T-helper 2 cell treated with Interferon-gamma antibody and Interleukin-4, amounts not matched to agents 5 μg/mL and 100 μg/mL, for 36 hours (primary cell): ENCODE measurements around the gene SWT1.

ENCODE experiments used
- DNase-seq: peaks from one replicate; pipeline ENCODE4 v3.0.0; 2021; ENCODE audit warnings: low spot score
- H3K27ac Mint-ChIP-seq: one replicate; pipeline ENCODE4 v1.8.0; 2021; ENCODE audit warnings: mild to moderate bottlenecking, mixed read lengths
- H3K27me3 Mint-ChIP-seq: one replicate; pipeline ENCODE4 v1.8.0; 2021; ENCODE audit warnings: low read depth, mixed read lengths
- H3K36me3 Mint-ChIP-seq: one replicate; pipeline ENCODE4 v1.8.0; 2021; ENCODE audit warnings: low read depth, mixed read lengths
- H3K4me1 Mint-ChIP-seq: one replicate; pipeline ENCODE4 v1.8.0; 2021; ENCODE audit warnings: low read depth, mixed read lengths
- H3K4me3 Mint-ChIP-seq: one replicate; pipeline ENCODE4 v1.8.0; 2022; ENCODE audit warnings: mild to moderate bottlenecking, moderate library complexity, mixed read lengths
- H3K9me3 Mint-ChIP-seq: one replicate; pipeline ENCODE4 v1.8.0; 2021; ENCODE audit warnings: mixed read lengths

Gene SWT1

DNA sequence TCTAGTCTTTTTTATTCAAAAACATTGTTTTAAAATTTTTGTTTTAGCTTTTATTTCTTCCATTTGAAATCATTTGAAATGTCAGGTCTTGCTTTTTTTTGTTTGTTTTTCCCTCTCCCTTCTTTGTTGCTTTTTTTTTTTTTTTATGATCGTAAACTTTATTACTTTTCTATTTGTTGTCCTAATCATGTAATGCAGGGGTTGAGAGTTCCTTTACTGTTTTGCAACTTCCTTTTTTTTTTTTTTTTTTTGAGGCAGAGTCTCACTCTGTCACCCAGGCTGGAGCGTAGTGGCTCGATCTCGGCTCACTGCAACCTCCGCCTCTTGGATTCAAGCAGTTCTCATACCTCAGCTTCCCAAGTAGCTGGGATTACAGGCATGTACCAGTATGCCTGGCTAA is 135.3 kb downstream of the SWT1 start:
- peaks cover 20% of the 10 kb centered on the region for H3K4me1 Mint-ChIP-seq
- peaks cover 60% of the 10 kb centered on the region for H3K36me3 Mint-ChIP-seq
- H3K4me3 Mint-ChIP-seq = no peak overlapping the region
- no peaks in the 10 kb centered on the region for H3K27me3 Mint-ChIP-seq
- H3K27ac Mint-ChIP-seq = no peak overlapping the region
- peaks cover 6% of the 10 kb centered on the region for H3K9me3 Mint-ChIP-seq
- DNase-seq = no peak

DNA sequence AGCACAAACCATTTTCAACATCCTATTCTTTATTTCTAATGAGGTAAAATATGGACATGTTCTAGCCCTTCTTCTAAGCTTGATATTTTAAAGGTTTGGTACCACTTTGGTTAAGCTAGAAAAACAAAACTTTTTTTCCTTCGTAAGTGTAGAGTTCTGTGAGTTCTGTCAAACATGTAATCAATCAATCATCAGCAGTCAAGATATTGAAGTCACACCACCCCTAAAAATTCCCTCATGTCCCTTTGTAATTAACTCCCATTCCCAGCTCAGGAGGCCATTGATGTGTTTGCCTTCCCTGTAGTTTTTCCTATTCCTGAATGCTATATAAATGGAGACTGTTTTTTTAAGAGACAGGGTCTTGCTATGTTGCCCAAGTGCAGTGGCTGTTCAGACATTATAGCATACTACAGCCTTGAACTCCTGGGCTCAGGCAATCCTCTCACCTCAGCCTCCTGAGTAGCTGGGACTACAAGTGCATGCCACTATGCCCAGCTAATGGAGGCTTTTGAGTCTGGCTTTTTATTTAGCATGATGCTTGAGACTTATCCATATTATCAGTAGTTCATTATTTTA is 137.1 kb downstream of the SWT1 start:
- H3K36me3 Mint-ChIP-seq = peaks cover 65% of the 10 kb centered on the region
- peak overlapping the region; percentile 60 for H3K27ac Mint-ChIP-seq

DNA sequence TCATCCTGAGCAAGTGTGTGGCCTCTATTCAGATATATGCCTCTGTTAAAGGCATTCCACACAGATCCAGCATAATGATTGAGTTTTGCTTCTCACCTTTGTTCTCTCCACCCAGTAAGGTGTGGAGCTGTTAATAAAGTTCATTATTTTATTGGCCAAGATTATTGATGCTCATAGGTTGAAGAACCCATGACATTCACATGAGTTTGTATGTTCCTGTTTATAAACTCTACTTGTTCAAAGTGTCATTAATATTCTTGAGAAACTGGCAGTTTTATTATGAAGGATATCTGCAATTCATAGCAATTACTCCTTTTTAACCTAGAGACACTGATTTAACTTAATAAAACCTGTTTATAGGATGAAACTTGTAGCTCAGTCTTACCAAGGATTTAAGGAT is 138.1 kb downstream of the SWT1 start:
- peaks cover 64% of the 10 kb centered on the region for H3K36me3 Mint-ChIP-seq
- no peak overlapping the region for H3K4me3 Mint-ChIP-seq
- no peaks in the 10 kb centered on the region for H3K27me3 Mint-ChIP-seq
- peaks cover 5% of the 10 kb centered on the region for H3K4me1 Mint-ChIP-seq
- H3K9me3 Mint-ChIP-seq = no peaks in the 10 kb centered on the region
- H3K27ac Mint-ChIP-seq = no peak overlapping the region
- no peak for DNase-seq

More for the DNA sequence above, 137.1 kb downstream of the SWT1 start:
- Mint-ChIP-seq H3K4me1 (peaks cover 10% of the 10 kb centered on the region), H3K27me3 (no peaks in the 10 kb centered on the region), H3K9me3 (peaks cover 6% of the 10 kb centered on the region), H3K4me3 (no peak overlapping the region)
- DNase-seq = no peak

DNA sequence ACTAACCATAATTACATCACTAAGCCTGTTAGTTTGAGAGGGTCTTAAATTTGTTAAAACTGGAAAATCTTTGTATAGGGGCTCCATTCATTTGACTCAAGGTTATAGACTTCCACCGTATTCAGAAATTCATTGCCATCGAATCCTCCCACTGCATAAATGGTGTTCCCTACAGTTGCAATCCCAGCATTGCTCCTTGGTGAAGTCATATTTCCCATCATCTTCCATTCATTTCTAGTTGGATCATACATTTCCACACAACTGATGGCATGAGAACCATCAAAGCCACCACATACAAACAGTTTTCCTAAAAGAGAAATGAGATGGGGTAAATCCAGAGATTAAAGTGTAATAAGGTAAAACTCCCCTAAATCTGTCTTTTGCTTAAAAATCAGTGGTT is 141.0 kb downstream of the SWT1 start:
- no peak for DNase-seq
- no peaks in the 10 kb centered on the region for H3K27me3 Mint-ChIP-seq
- peaks cover 70% of the 10 kb centered on the region for H3K36me3 Mint-ChIP-seq
- H3K4me1 Mint-ChIP-seq = peaks cover 2% of the 10 kb centered on the region
- H3K4me3 Mint-ChIP-seq = no peak overlapping the region
- H3K27ac Mint-ChIP-seq = no peak overlapping the region
- no peaks in the 10 kb centered on the region for H3K9me3 Mint-ChIP-seq

- H3K36me3 Mint-ChIP-seq = peaks cover 72% of the 10 kb centered on the region
- H3K9me3 Mint-ChIP-seq = no peaks in the 10 kb centered on the region
- DNase-seq = no peak
- no peak overlapping the region for H3K4me3 Mint-ChIP-seq
- H3K27ac Mint-ChIP-seq = no peak overlapping the region
- H3K4me1 Mint-ChIP-seq = peaks cover 2% of the 10 kb centered on the region
- H3K27me3 Mint-ChIP-seq = no peaks in the 10 kb centered on the region
These were observed 143.2 kb downstream of the SWT1 start for GRCh38 chr1:185300152-185300551.

DNA sequence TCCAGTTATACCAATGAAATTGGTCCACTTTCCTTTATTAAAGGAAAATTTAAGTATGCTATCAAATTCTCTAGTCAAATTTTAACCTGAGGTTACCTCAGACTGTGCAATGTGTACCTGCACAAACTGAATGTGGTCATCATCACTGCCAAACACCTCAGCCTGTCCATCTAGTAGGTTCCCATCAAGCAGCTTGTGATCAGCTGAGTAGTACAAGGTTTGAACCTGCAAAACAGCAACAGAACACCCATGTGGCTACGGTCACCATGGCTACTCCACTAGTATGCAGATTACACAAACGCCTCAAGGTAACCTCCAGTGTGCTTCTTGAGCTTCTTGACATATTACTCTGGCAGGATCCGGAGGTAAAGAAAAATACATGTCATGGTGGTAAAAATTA is 148.5 kb downstream of the SWT1 start:
- H3K4me3 Mint-ChIP-seq = no peak overlapping the region
- peaks cover 13% of the 10 kb centered on the region for H3K4me1 Mint-ChIP-seq
- peaks cover 66% of the 10 kb centered on the region for H3K36me3 Mint-ChIP-seq
- DNase-seq = no peak
- peak overlapping the region; percentile 15 for H3K27ac Mint-ChIP-seq
- no peaks in the 10 kb centered on the region for H3K27me3 Mint-ChIP-seq
- H3K9me3 Mint-ChIP-seq = no peaks in the 10 kb centered on the region

DNA sequence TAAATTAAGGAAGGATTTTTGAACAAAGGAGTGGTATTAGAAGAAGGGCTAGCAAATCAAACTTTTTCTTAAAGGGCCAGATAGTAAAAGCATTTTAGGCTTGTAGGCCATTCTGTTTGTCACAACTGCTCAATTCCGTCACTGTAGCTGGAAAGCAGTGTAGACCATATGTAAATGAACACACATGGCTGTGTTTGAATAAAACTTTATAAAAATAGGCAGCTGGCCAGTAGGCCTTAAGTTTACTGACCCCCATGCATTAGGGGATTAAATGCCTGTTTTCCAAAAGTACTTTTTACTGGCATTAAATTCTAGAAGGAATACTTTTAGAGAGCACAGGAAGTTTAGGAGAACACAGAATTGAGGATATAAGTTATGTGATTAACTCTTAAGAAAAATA is 151.2 kb downstream of the SWT1 start:
- no peaks in the 10 kb centered on the region for H3K27me3 Mint-ChIP-seq
- no peaks in the 10 kb centered on the region for H3K9me3 Mint-ChIP-seq
- DNase-seq = no peak
- no peak overlapping the region for H3K4me3 Mint-ChIP-seq
- H3K4me1 Mint-ChIP-seq = peaks cover 30% of the 10 kb centered on the region
- peaks cover 66% of the 10 kb centered on the region for H3K36me3 Mint-ChIP-seq
- no peak overlapping the region for H3K27ac Mint-ChIP-seq

- H3K27me3 Mint-ChIP-seq = no peaks in the 10 kb centered on the region
- H3K4me3 Mint-ChIP-seq = no peak overlapping the region
- no peak for DNase-seq
- no peak overlapping the region for H3K27ac Mint-ChIP-seq
- H3K36me3 Mint-ChIP-seq = peaks cover 65% of the 10 kb centered on the region
- no peaks in the 10 kb centered on the region for H3K9me3 Mint-ChIP-seq
- peaks cover 42% of the 10 kb centered on the region for H3K4me1 Mint-ChIP-seq
These were observed 152.6 kb downstream of the SWT1 start for GRCh38 chr1:185309566-185309965.

DNA sequence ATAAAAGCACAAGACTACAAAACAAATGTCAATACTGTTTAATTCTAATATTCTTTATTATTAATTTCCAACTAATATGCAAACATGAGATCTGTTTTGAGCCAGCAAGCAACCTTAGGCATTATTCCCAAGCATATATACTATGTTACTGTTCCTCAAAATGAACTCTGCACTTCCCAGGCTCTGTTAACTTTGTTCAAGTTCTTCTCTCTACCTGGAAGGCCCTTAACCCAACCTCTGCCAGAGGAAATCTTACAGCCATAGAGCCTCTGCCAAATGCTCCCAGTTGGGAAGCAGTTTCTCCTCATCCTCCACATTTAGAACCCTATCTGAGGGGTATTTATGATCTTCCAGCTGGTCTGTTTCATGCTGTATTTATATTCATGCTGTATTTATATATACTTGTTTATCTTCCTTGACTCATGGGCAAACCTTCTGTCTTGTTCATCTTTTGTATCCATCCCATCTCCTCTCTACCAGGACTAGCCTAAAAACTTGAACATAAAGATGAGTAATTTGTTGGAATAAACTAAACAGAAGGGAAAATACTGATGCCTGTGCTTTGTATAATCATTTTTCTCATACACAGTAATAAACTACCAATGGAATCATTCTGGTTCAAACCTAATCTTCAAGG is 154.7 kb downstream of the SWT1 start:
- Mint-ChIP-seq H3K36me3 (peaks cover 59% of the 10 kb centered on the region), H3K4me3 (peak overlapping the region; percentile 99), H3K9me3 (no peaks in the 10 kb centered on the region), H3K4me1 (peaks cover 48% of the 10 kb centered on the region), H3K27me3 (no peaks in the 10 kb centered on the region), H3K27ac (peak overlapping the region; percentile 67)
- DNase-seq = no peak

DNA sequence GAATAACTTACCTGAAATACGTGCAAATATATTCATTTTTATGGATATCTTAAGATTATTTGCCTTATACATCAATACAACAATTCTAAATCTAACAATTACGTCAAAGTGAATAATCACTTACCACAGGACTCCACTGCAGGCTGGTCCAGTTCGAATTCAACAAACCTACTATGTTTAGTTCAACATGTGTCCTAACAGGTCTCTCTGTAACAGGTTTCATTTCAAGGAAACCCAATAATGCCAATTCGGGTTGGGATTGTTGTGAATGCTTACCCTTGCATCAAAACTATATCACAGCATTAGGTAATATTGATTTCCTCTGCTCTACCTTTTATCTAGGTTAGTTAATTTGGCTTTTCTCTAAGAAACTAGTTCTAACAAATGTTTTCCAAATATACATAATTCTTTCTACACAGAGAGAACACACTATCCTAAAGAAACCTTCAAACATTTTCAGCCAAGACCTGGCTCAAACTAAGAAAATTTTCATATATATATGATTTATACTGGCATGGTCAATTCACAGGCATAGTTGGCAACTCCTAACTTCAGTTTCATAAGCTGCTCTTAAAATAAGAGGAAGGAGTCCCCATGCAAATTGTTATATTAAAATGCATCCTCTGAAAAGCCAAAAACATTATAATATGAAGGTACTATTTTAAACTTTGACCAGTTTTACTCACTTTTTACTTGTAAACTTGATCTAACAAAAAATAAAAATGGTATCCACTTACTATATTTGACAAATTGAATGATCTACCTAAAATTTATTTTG is 155.6 kb downstream of the SWT1 start:
- H3K9me3 Mint-ChIP-seq = no peaks in the 10 kb centered on the region
- H3K36me3 Mint-ChIP-seq = peaks cover 52% of the 10 kb centered on the region
- H3K27me3 Mint-ChIP-seq = no peaks in the 10 kb centered on the region
- peak overlapping the region; percentile 99 for H3K4me3 Mint-ChIP-seq
- H3K4me1 Mint-ChIP-seq = peaks cover 49% of the 10 kb centered on the region
- peak overlapping the region; percentile 67 for H3K27ac Mint-ChIP-seq
- DNase-seq = no peak

GRCh38 chr1:185314411-185314810 is 157.4 kb downstream of the SWT1 start:
- peaks cover 44% of the 10 kb centered on the region for H3K36me3 Mint-ChIP-seq
- DNase-seq = no peak
- no peaks in the 10 kb centered on the region for H3K9me3 Mint-ChIP-seq
- H3K27ac Mint-ChIP-seq = peak overlapping the region; percentile 12
- H3K27me3 Mint-ChIP-seq = no peaks in the 10 kb centered on the region
- H3K4me1 Mint-ChIP-seq = peaks cover 59% of the 10 kb centered on the region
- H3K4me3 Mint-ChIP-seq = peak overlapping the region; percentile 99

- H3K4me3 Mint-ChIP-seq = peak overlapping the region; percentile 99
- peaks cover 45% of the 10 kb centered on the region for H3K36me3 Mint-ChIP-seq
- peaks cover 59% of the 10 kb centered on the region for H3K4me1 Mint-ChIP-seq
- H3K27ac Mint-ChIP-seq = peak overlapping the region; percentile 97
- H3K9me3 Mint-ChIP-seq = no peaks in the 10 kb centered on the region
- DNase-seq = no peak
- H3K27me3 Mint-ChIP-seq = no peaks in the 10 kb centered on the region
These were observed 158.6 kb downstream of the SWT1 start for GRCh38 chr1:185315445-185316071.

DNA sequence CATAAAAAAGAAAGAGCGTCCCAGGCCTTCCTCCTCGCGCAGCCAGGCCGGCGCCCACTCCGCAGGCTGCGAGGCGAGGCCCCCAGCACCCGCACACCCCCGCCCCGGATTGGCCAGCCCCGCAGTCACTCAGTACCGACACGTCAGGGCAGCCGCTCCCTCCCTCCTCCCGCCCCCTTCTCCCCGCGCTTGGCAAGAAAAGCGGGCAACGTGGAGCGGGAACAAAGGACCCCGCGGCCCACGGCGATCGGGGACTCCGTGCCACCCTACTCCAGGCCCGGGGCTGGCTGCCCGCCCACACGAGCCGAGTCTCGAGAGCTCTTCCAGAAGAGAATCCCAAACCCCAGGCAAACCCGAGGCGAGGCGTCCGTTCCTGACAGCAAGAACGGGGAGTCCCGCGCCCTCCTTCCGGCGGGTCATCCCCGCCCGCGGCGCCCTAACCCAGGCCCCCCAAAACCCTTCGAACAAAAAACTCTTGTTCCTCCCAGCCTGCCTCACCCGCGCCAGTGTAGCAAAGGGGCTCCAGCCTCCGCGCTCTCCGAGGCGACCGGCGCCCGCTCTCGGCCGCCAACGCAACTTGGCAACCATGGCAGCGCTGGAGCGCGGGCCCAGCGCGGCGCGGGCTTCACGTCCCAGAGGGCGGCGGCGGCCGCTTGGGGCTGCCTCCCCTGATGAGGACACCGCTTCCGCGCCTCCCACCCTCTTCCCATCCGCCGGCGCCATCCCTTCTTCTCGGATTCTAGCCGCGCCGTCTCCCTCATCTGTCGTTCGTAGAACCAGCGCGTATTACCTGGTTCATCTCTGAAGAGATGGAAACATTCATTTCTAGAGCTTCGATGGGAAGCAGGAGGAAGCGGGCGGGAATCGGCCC is 159.4 kb downstream of the SWT1 start:
- Mint-ChIP-seq H3K4me1 (peaks cover 56% of the 10 kb centered on the region), H3K27ac (peak overlapping the region; percentile 97), H3K9me3 (peaks cover 7% of the 10 kb centered on the region), H3K36me3 (peaks cover 48% of the 10 kb centered on the region), H3K27me3 (no peaks in the 10 kb centered on the region), H3K4me3 (peak overlapping the region; percentile 99)
- DNase-seq = peak; percentile 83
